Measurements from ENCODE around the gene PNPLA8. TPM values are rescaled to one million over a fixed set of nuclear protein-coding genes. Genes with fewer than 3 reads are reported as not detected.
"Not testable (repeated sequence)": the region's sequence is repeated elsewhere in the genome, so short reads cannot be mapped to it uniquely, and the experiment has no call there.

The PNPLA8 gene
- total RNA-seq, 2 experiments from 2014 or later = 21.7 to 22.1 TPM

- intact Hi-C loops (cut with micrococcal nuclease) = no loop called here
- H3K9me3 Mint-ChIP-seq = no peaks in the 10 kb centered on the region
- POLR2A ChIA-PET = no interaction called here
Measured at GRCh38 chr7:108492742-108493141, 33.2 kb downstream of the PNPLA8 start.

GRCh38 chr7:108488768-108489538, 37.0 kb downstream of the PNPLA8 start:
- Mint-ChIP-seq H3K27ac (no peak overlapping the region), H3K27me3 (no peaks in the 10 kb centered on the region), H3K4me3 (no peak overlapping the region), H3K36me3 (peaks cover 19% of the 10 kb centered on the region), H3K4me1 (ENCODE audit: low read depth) (no peaks in the 10 kb centered on the region), H3K9me3 (no peaks in the 10 kb centered on the region)
- CTCF ChIA-PET = interaction anchor here (0.5 to 2.4 kb wide), 2 partner anchors 8 to 504 kb away, joined by 3 to 13 read pairs; no protein-coding TSS in a partner anchor
- no peak for DNase-seq
- POLR2A ChIA-PET = no interaction called here
- intact Hi-C loops (cut with micrococcal nuclease) = no loop called here

More at GRCh38 chr7:108492742-108493141, 33.2 kb downstream of the PNPLA8 start:
- H3K4me3 Mint-ChIP-seq = no peak overlapping the region
- CTCF ChIA-PET = no interaction called here
- no peaks in the 10 kb centered on the region for H3K27me3 Mint-ChIP-seq
- peaks cover 23% of the 10 kb centered on the region for H3K36me3 Mint-ChIP-seq
- H3K27ac Mint-ChIP-seq = no peak overlapping the region
- DNase-seq = no peak
- no peaks in the 10 kb centered on the region for H3K4me1 Mint-ChIP-seq (ENCODE audit: low read depth)

DNA sequence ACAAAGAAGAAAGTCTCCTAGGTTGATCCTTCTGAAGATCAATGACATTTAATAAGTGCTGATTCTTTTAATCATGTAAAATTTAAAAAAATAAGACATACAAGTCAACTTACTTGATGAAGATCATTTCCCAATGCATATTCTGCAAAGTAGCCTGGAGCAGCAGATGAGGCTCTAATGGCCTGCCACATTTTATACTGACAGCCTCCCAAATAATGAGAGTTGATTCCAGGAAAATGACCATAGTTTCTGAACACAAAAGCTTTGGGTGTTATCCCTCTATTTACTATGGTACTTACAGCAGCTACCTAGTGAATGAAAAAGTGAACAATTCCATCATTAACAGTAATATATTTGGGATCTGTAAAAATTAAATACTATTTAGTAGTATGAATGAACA, 38.3 kb downstream of the PNPLA8 start:
- no peak for DNase-seq
- H3K27ac Mint-ChIP-seq = no peak overlapping the region
- ChIA-PET CTCF (interaction anchor here (1.1 to 2.4 kb wide), 2 partner anchors 9 to 305 kb away, joined by 3 to 13 read pairs; no protein-coding TSS in a partner anchor), POLR2A (no interaction called here)
- no peaks in the 10 kb centered on the region for H3K9me3 Mint-ChIP-seq
- H3K27me3 Mint-ChIP-seq = no peaks in the 10 kb centered on the region
- no peaks in the 10 kb centered on the region for H3K4me1 Mint-ChIP-seq (ENCODE audit: low read depth)
- H3K36me3 Mint-ChIP-seq = peaks cover 15% of the 10 kb centered on the region
- no peak overlapping the region for H3K4me3 Mint-ChIP-seq
- intact Hi-C loops (cut with micrococcal nuclease) = no loop called here

GRCh38 chr7:108486291-108486966, 39.5 kb downstream of the PNPLA8 start:
- DNase-seq = no peak
- ChIA-PET POLR2A (no interaction called here), CTCF (interaction anchor here (1.1 to 3.5 kb wide), 3 partner anchors 11 to 303 kb away, joined by 3 to 17 read pairs (median 13); no protein-coding TSS in a partner anchor)
- H3K36me3 Mint-ChIP-seq = peaks cover 15% of the 10 kb centered on the region
- intact Hi-C loops (cut with micrococcal nuclease) = no loop called here
- no peaks in the 10 kb centered on the region for H3K27me3 Mint-ChIP-seq
- H3K9me3 Mint-ChIP-seq = no peaks in the 10 kb centered on the region
- H3K4me3 Mint-ChIP-seq = no peak overlapping the region
- no peak overlapping the region for H3K27ac Mint-ChIP-seq
- no peaks in the 10 kb centered on the region for H3K4me1 Mint-ChIP-seq (ENCODE audit: low read depth)

- Mint-ChIP-seq H3K4me3 (no peak overlapping the region), H3K9me3 (no peaks in the 10 kb centered on the region), H3K27ac (no peak overlapping the region), H3K4me1 (ENCODE audit: low read depth) (no peaks in the 10 kb centered on the region), H3K36me3 (peaks cover 15% of the 10 kb centered on the region), H3K27me3 (no peaks in the 10 kb centered on the region)
- intact Hi-C loops (cut with micrococcal nuclease) = no loop called here
- ChIA-PET CTCF (interaction anchor here (3.5 kb wide), 1 partner anchor 13 kb away, joined by 17 read pairs; no protein-coding TSS in a partner anchor), POLR2A (no interaction called here)
- no peak for DNase-seq
Measured at GRCh38 chr7:108484137-108484536, 41.8 kb downstream of the PNPLA8 start.

DNA sequence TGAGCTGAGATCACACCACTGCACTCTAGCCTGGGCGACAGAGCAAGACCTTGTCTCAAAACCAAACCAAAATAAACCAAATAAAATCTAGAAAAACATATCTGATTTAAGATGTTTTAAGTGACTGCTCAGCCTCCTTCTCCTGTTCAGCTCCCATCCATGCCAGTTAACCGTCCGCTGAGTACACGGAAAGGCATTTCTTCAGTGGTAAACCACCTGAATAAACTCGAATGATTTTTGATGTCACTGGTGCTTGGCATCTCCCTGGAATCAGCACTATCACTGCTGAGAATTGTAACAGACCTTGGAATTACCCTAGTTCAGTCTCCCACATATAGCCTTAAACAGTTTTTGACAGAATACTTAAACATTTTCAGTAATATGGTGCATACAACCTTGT, 45.6 kb downstream of the PNPLA8 start:
- Mint-ChIP-seq H3K27me3 (no peaks in the 10 kb centered on the region), H3K4me1 (ENCODE audit: low read depth) (no peaks in the 10 kb centered on the region), H3K4me3 (no peak overlapping the region), H3K9me3 (no peaks in the 10 kb centered on the region), H3K36me3 (peaks cover 33% of the 10 kb centered on the region), H3K27ac (no peak overlapping the region)
- intact Hi-C loops (cut with micrococcal nuclease) = no loop called here
- no peak for DNase-seq
- ChIA-PET CTCF (no interaction called here), POLR2A (no interaction called here)

GRCh38 chr7:108479751-108480150, 46.2 kb downstream of the PNPLA8 start:
- H3K9me3 Mint-ChIP-seq = no peaks in the 10 kb centered on the region
- ChIA-PET POLR2A (no interaction called here), CTCF (no interaction called here)
- no peaks in the 10 kb centered on the region for H3K27me3 Mint-ChIP-seq
- no peaks in the 10 kb centered on the region for H3K4me1 Mint-ChIP-seq (ENCODE audit: low read depth)
- H3K27ac Mint-ChIP-seq = no peak overlapping the region
- intact Hi-C loops (cut with micrococcal nuclease) = no loop called here
- no peak overlapping the region for H3K4me3 Mint-ChIP-seq
- no peak for DNase-seq
- H3K36me3 Mint-ChIP-seq = peaks cover 33% of the 10 kb centered on the region

DNA sequence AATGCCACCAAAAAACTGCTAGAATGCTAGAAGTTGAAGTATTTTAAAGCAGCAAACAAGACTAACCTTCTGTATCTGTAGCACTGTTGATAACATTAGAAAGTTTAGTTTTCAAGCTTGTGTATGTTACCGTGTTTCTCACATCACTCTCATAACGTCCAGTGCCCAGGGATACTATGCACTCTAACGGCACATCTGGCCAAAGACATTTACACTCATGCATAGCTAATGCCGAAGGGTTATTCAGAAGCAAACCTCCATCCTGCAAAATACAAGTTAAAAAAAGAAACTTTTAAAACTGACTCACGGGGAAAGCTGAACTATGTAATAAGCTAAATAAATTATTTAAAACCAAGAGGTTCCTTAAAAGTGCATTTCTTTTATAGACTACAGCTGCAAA, 46.8 kb downstream of the PNPLA8 start:
- intact Hi-C loops (cut with micrococcal nuclease) = no loop called here
- no peaks in the 10 kb centered on the region for H3K4me1 Mint-ChIP-seq (ENCODE audit: low read depth)
- H3K27me3 Mint-ChIP-seq = no peaks in the 10 kb centered on the region
- POLR2A ChIA-PET = no interaction called here
- H3K27ac Mint-ChIP-seq = no peak overlapping the region
- CTCF ChIA-PET = no interaction called here
- H3K4me3 Mint-ChIP-seq = no peak overlapping the region
- H3K36me3 Mint-ChIP-seq = peaks cover 31% of the 10 kb centered on the region
- H3K9me3 Mint-ChIP-seq = no peaks in the 10 kb centered on the region
- no peak for DNase-seq

- H3K4me3 Mint-ChIP-seq = no peak overlapping the region
- no peak overlapping the region for H3K27ac Mint-ChIP-seq
- POLR2A ChIA-PET = no interaction called here
- no peaks in the 10 kb centered on the region for H3K9me3 Mint-ChIP-seq
- no peak for DNase-seq
- intact Hi-C loops (cut with micrococcal nuclease) = no loop called here
- no peaks in the 10 kb centered on the region for H3K27me3 Mint-ChIP-seq
- CTCF ChIA-PET = no interaction called here
- peaks cover 3% of the 10 kb centered on the region for H3K36me3 Mint-ChIP-seq
- H3K4me1 Mint-ChIP-seq (ENCODE audit: low read depth) = peaks cover 7% of the 10 kb centered on the region
Measured at GRCh38 chr7:108468246-108468645, 57.7 kb downstream of the PNPLA8 start.

GRCh38 chr7:108467391-108467790, 58.5 kb downstream of the PNPLA8 start:
- intact Hi-C loops (cut with micrococcal nuclease) = no loop called here
- Mint-ChIP-seq H3K4me1 (ENCODE audit: low read depth) (peaks cover 10% of the 10 kb centered on the region), H3K27me3 (no peaks in the 10 kb centered on the region), H3K9me3 (no peaks in the 10 kb centered on the region), H3K27ac (no peak overlapping the region), H3K4me3 (no peak overlapping the region), H3K36me3 (peaks cover 1% of the 10 kb centered on the region)
- ChIA-PET CTCF (no interaction called here), POLR2A (no interaction called here)
- no peak for DNase-seq

DNA sequence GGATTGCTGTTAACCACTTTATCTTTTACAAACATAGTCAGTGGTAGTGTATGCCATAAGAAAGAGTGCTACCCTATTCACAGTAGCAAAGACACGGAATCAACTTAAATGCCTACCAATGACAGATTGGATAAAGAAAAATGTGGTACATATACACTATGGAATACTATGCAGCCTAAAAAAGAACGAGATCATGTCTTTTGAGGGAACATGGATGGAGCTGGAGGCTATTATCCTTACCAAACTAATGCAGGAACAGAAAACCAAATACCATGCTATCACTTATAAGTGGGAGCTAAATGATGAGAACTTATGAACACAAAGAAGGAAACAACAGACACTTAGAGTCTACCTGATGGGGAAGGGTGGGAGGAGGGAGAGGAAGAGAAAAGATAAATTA, 59.6 kb downstream of the PNPLA8 start:
- H3K9me3 Mint-ChIP-seq; CTCF ChIA-PET; H3K27me3 Mint-ChIP-seq; DNase-seq; intact Hi-C loops (cut with micrococcal nuclease); POLR2A ChIA-PET; H3K27ac Mint-ChIP-seq; H3K36me3 Mint-ChIP-seq; H3K4me3 Mint-ChIP-seq: not testable (repeated sequence)
- H3K4me1 Mint-ChIP-seq (ENCODE audit: low read depth) = peaks cover 10% of the 10 kb centered on the region

DNA sequence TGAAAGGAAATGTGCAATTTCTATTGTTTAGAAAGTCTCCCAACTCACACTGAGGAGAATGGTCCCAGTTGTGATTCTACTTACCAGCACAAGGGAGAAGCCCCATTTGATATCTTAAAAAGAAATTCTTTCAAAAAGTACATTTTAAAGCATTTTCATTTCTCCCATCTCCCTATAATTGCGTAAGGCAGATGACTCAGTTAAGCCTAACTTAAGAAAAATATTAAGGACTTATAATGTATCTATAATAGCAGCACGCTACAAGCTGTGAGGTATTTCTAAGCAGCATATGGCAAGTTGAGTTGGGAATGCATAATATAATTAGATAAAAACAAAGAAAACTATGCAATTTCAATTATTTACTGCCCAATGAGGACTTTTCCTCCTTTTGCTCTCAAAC, 61.2 kb downstream of the PNPLA8 start:
- DNase-seq = no peak
- Mint-ChIP-seq H3K27ac (no peak overlapping the region), H3K36me3 (no peaks in the 10 kb centered on the region), H3K4me1 (ENCODE audit: low read depth) (peaks cover 10% of the 10 kb centered on the region), H3K4me3 (no peak overlapping the region), H3K9me3 (no peaks in the 10 kb centered on the region), H3K27me3 (peaks cover 10% of the 10 kb centered on the region)
- intact Hi-C loops (cut with micrococcal nuclease) = no loop called here
- ChIA-PET CTCF (no interaction called here), POLR2A (no interaction called here)

DNA sequence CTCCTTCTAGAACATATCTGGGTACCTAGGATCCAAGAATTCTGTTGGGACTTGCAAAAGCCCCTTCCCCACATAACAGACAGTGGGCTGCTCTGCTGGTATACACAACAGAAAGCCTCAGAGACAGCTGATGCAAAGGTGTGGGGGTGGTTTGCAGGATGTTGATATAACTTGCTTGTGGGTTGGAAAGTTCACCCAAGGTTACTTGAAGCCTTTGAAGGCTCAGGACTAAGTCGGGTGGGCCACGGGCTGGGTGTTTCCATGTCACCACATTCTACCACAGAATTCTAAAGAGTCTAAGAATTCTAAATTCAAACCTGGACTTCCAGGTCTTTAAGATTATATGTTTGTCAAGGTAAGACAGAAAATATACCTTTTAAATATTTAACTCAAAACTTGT, 62.3 kb downstream of the PNPLA8 start:
- ChIA-PET POLR2A (no interaction called here), CTCF (no interaction called here)
- H3K36me3 Mint-ChIP-seq = no peaks in the 10 kb centered on the region
- peaks cover 10% of the 10 kb centered on the region for H3K4me1 Mint-ChIP-seq (ENCODE audit: low read depth)
- no peak overlapping the region for H3K27ac Mint-ChIP-seq
- DNase-seq = no peak
- H3K27me3 Mint-ChIP-seq = peaks cover 13% of the 10 kb centered on the region
- intact Hi-C loops (cut with micrococcal nuclease) = no loop called here
- H3K4me3 Mint-ChIP-seq = no peak overlapping the region
- no peaks in the 10 kb centered on the region for H3K9me3 Mint-ChIP-seq
